ENCODE measurements around the gene TP53.

The TP53 gene

GRCh38 chr17:7727886-7728285 is 40.6 kb upstream of the TP53 start:
- Histone ChIP-seq H3K9me2 (replicated peaks; ENCODE audit: control insufficient read depth, low read length) (no peaks in the 10 kb centered on the region), H3K27me3 (ENCODE audit: control insufficient read depth, low read length) (peaks cover 9% of the 10 kb centered on the region), H3F3A (ENCODE audit: control insufficient read depth, insufficient read depth) (no peaks in the 10 kb centered on the region), H3K9me3 (ENCODE audit: control insufficient read depth, insufficient read depth, low read length) (no peaks in the 10 kb centered on the region), H3K4me2 (ENCODE audit: low read length) (no peak overlapping the region), H4K20me1 (ENCODE audit: control insufficient read depth, insufficient read depth, low read depth, low read length) (no peaks in the 10 kb centered on the region), H3K79me2 (ENCODE audit: control insufficient read depth, low read length) (no peaks in the 10 kb centered on the region), H3K4me3 (ENCODE audit: low read length) (no peak overlapping the region), H3K36me3 (ENCODE audit: control insufficient read depth, low read length) (no peaks in the 10 kb centered on the region), H3K27ac (ENCODE audit: low read depth, low read length) (no peak overlapping the region), H3K4me1 (ENCODE audit: control insufficient read depth, low read length) (peaks cover 9% of the 10 kb centered on the region)
- TF ChIP-seq CTCF (IDR thresholded peaks at IDR 0.05; ENCODE audit: low read depth, low read length, poor library complexity, severe bottlenecking) (no peak), EZH2phosphoT487 (IDR thresholded peaks at IDR 0.05; ENCODE audit: borderline replicate concordance, low read length) (no peak)

- Histone ChIP-seq H3F3A (ENCODE audit: control insufficient read depth, insufficient read depth) (no peaks in the 10 kb centered on the region), H3K9me3 (ENCODE audit: control insufficient read depth, insufficient read depth, low read length) (no peaks in the 10 kb centered on the region), H3K4me2 (ENCODE audit: low read length) (no peak overlapping the region), H3K27me3 (ENCODE audit: control insufficient read depth, low read length) (peaks cover 57% of the 10 kb centered on the region), H3K79me2 (ENCODE audit: control insufficient read depth, low read length) (no peaks in the 10 kb centered on the region), H3K9me2 (replicated peaks; ENCODE audit: control insufficient read depth, low read length) (no peaks in the 10 kb centered on the region), H3K36me3 (ENCODE audit: control insufficient read depth, low read length) (no peaks in the 10 kb centered on the region), H3K4me3 (ENCODE audit: low read length) (no peak overlapping the region), H4K20me1 (ENCODE audit: control insufficient read depth, insufficient read depth, low read depth, low read length) (no peaks in the 10 kb centered on the region), H3K27ac (ENCODE audit: low read depth, low read length) (no peak overlapping the region), H3K4me1 (ENCODE audit: control insufficient read depth, low read length) (peaks cover 11% of the 10 kb centered on the region)
- TF ChIP-seq EZH2phosphoT487 (IDR thresholded peaks at IDR 0.05; ENCODE audit: borderline replicate concordance, low read length) (no peak), CTCF (IDR thresholded peaks at IDR 0.05; ENCODE audit: low read depth, low read length, poor library complexity, severe bottlenecking) (no peak)
These were observed 34.3 kb upstream of the TP53 start for GRCh38 chr17:7721612-7722011.

- Histone ChIP-seq H3K36me3 (ENCODE audit: control insufficient read depth, low read length) (no peaks in the 10 kb centered on the region), H3K79me2 (ENCODE audit: control insufficient read depth, low read length) (no peaks in the 10 kb centered on the region), H3K4me2 (ENCODE audit: low read length) (no peak overlapping the region), H3K4me3 (ENCODE audit: low read length) (no peak overlapping the region), H3K27me3 (ENCODE audit: control insufficient read depth, low read length) (peaks cover 72% of the 10 kb centered on the region), H3K27ac (ENCODE audit: low read depth, low read length) (no peak overlapping the region), H4K20me1 (ENCODE audit: control insufficient read depth, insufficient read depth, low read depth, low read length) (no peaks in the 10 kb centered on the region), H3K4me1 (ENCODE audit: control insufficient read depth, low read length) (peaks cover 11% of the 10 kb centered on the region), H3K9me2 (replicated peaks; ENCODE audit: control insufficient read depth, low read length) (no peaks in the 10 kb centered on the region), H3F3A (ENCODE audit: control insufficient read depth, insufficient read depth) (no peaks in the 10 kb centered on the region), H3K9me3 (ENCODE audit: control insufficient read depth, insufficient read depth, low read length) (no peaks in the 10 kb centered on the region)
- no peak for TF ChIP-seq EZH2phosphoT487 (IDR thresholded peaks at IDR 0.05; ENCODE audit: borderline replicate concordance, low read length)
- TF ChIP-seq CTCF (IDR thresholded peaks at IDR 0.05; ENCODE audit: low read depth, low read length, poor library complexity, severe bottlenecking): no peak
These were observed 32.8 kb upstream of the TP53 start for GRCh38 chr17:7720125-7720524.

GRCh38 chr17:7719661-7720060 is 32.4 kb upstream of the TP53 start:
- no peak overlapping the region for H3K27ac ChIP-seq (ENCODE audit: low read depth, low read length)
- H3K4me2 ChIP-seq (ENCODE audit: low read length): no peak overlapping the region
- no peak for TF ChIP-seq CTCF (IDR thresholded peaks at IDR 0.05; ENCODE audit: low read depth, low read length, poor library complexity, severe bottlenecking)
- TF ChIP-seq EZH2phosphoT487 (IDR thresholded peaks at IDR 0.05; ENCODE audit: borderline replicate concordance, low read length): no peak
- H3K9me3 ChIP-seq (ENCODE audit: control insufficient read depth, insufficient read depth, low read length): no peaks in the 10 kb centered on the region
- no peaks in the 10 kb centered on the region for H3K9me2 ChIP-seq (replicated peaks; ENCODE audit: control insufficient read depth, low read length)
- H3K27me3 ChIP-seq (ENCODE audit: control insufficient read depth, low read length): peaks cover 77% of the 10 kb centered on the region
- no peaks in the 10 kb centered on the region for H4K20me1 ChIP-seq (ENCODE audit: control insufficient read depth, insufficient read depth, low read depth, low read length)
- H3K79me2 ChIP-seq (ENCODE audit: control insufficient read depth, low read length): no peaks in the 10 kb centered on the region
- no peaks in the 10 kb centered on the region for H3F3A ChIP-seq (ENCODE audit: control insufficient read depth, insufficient read depth)
- peaks cover 11% of the 10 kb centered on the region for H3K4me1 ChIP-seq (ENCODE audit: control insufficient read depth, low read length)
- no peaks in the 10 kb centered on the region for H3K36me3 ChIP-seq (ENCODE audit: control insufficient read depth, low read length)
- H3K4me3 ChIP-seq (ENCODE audit: low read length): no peak overlapping the region
